Measurements from ENCODE around the gene ANO6.
"Not testable (repeated sequence)": the region's sequence is repeated elsewhere in the genome, so short reads cannot be mapped to it uniquely, and the experiment has no call there.

The ANO6 gene

GRCh38 chr12:45214071-45214470 is 1.8 kb upstream of the ANO6 start:
- DNase-seq (ENCODE audit: low spot score): no peak

- DNase-seq (ENCODE audit: low spot score): no peak
Observed at GRCh38 chr12:45214749-45215418, 1.0 kb upstream of the ANO6 start.

DNA sequence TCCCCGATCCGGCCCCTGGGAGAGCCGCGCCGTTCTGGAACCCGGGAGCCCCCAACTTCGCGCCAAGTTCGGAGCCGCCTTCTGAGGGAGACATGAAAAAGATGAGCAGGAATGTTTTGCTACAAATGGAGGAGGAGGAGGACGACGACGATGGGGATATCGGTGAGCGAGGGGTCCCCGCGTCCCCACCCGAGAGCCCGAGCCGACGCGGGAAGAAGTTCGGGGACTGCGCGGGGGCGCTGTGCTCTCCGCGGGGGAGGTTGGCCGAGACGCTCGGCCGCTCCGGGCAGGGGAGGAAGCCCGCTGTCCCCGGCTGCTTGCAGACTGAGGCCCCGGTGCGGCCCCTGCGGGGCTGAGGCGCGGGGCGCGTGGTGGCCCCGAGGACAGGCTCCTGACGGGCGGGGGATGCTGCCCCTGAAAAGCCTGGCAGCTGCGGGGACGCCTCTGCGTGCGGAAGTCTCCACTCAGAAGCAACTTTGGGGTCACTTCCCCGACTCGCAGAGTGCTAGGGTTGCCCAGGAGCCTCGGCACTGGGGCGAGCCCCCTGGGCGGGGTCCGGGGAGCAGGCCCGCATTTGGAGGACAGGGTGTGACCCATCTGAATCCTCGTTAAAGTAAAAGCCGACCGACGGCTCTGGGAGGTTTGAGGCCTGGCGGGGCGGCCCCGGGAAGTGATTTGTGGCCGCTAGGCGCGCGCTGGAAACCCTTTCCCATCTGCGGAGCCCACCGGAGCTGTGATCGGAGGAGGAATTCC is 511 bp downstream of the ANO6 start:
- DNase-seq (ENCODE audit: low spot score): no peak

- DNase-seq (ENCODE audit: low spot score): no peak
Observed at GRCh38 chr12:45216983-45217485, 1.1 kb downstream of the ANO6 start.

- DNase-seq (ENCODE audit: low spot score): no peak
Observed at GRCh38 chr12:45217846-45218245, 2.0 kb downstream of the ANO6 start.

DNA sequence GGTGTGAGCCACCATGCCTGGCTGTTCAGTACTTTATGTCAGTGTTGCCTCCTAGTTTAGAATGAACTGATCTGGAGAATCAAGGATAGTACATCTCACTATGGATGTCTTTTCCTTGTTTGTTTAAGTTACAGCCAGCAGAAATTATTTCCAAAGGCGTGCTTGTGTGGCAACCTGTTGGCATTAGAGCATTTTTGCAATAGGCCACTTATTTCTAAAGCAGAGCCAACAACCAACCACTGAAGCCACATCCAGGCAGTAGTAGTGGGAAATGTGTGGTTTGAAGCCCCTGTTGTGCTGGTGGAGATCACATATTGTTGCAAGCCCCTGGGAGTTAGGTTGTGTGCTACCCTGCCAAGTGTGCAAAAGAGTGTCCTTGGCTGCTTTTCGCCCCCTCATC is 3.7 kb downstream of the ANO6 start:
- no peak for DNase-seq (ENCODE audit: low spot score)

DNA sequence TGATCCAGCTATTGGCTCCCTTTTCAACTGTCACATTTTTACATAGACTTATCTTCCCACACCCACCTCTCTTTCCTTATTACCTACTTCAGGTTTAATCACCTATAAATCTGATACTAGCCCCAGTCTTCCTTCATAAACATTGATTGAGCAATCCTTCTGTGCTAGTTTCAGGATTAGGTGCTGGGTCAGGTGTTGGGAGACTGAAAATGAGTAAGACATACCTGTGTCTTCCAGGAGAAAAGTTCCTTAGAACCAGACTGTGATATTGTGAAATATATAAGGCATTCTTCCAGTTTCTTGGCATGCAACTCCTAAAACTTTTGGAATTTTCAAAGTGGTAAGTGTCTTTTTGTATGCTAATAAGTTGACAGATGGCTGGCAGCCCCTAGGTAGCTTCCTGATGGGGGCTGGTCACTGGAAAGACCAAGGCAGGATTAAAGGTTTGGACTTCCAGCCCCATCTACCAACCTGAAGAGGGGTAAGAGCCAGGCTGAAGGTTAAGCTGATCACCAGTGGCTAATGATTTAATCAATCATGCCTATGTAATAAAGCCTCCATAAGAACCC is 4.6 kb downstream of the ANO6 start:
- no peak for DNase-seq (ENCODE audit: low spot score)

DNA sequence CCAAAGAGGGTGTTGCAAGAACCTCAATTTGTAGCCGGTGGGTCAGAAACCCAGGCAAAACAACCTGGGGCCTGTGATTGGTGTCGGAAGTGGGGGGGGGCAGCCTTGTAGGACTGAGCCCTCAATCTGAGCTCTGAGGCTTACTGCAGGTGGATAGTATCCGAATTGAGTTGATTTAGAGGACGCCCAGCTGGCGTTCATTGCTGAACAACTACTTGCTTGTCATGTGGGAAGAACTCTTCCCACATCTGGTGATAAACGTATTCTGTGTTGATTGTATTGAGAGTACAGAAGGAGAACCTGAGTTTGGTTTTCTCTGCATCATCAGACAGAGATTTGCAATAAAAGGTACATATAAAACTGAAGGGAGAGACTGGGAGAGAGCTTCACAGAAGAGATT is 5.1 kb downstream of the ANO6 start:
- DNase-seq (ENCODE audit: low spot score): no peak

DNA sequence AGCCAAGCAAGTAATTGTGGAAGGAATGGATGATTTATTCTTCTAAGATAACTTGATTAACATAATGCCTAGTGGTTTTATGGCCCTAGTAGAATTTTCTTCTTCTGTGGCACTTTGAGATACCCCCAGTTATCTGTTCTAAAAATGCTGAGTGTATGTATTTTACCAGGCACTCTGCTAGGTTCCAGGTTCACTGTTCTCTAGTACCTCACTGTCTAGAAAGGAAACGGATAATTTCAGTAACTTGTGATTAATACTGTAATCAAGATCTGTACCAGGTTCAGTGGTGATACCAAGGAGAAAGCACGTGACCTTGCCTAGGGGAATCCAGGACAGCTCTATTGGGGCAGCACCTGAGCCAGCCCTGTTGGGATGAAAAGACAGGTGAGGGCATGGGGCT is 8.0 kb downstream of the ANO6 start:
- no peak for DNase-seq (ENCODE audit: low spot score)

- DNase-seq (ENCODE audit: low spot score): no peak
Observed at GRCh38 chr12:45224311-45224710, 8.4 kb downstream of the ANO6 start.

GRCh38 chr12:45226021-45226420 is 10.1 kb downstream of the ANO6 start:
- no peak for DNase-seq (ENCODE audit: low spot score)

GRCh38 chr12:45227316-45228067 is 11.6 kb downstream of the ANO6 start:
- no peak for DNase-seq (ENCODE audit: low spot score)

GRCh38 chr12:45231515-45232145 is 15.7 kb downstream of the ANO6 start:
- no peak for DNase-seq (ENCODE audit: low spot score)

DNA sequence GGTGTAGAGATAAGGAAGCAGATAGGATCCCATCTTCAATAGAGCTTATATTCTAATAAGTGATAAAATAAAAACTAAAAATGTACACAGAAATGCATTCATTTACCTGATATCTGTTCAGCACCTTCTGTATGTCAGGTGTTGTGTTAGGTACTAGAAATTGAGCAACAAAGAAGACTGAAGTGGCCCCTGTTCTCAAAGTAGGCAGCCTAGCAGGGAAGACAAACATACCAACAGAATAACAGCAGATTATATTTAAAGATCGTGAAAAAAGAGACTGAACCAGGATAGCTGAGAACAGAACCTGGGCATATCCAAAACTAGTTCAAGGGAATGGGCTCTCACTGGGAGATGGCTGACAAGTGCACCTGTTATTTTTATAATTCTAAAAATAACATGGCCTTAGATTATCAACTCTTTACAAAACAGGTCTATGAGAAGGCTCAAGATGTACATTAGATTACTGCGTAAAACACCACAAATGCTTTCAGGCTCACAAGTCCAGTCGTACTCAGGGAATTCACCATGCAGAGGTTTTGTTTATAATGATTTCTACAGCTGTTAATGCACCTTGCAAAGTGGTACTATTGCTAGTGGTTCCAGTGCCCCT is 16.4 kb downstream of the ANO6 start:
- no peak for DNase-seq (ENCODE audit: low spot score)

DNA sequence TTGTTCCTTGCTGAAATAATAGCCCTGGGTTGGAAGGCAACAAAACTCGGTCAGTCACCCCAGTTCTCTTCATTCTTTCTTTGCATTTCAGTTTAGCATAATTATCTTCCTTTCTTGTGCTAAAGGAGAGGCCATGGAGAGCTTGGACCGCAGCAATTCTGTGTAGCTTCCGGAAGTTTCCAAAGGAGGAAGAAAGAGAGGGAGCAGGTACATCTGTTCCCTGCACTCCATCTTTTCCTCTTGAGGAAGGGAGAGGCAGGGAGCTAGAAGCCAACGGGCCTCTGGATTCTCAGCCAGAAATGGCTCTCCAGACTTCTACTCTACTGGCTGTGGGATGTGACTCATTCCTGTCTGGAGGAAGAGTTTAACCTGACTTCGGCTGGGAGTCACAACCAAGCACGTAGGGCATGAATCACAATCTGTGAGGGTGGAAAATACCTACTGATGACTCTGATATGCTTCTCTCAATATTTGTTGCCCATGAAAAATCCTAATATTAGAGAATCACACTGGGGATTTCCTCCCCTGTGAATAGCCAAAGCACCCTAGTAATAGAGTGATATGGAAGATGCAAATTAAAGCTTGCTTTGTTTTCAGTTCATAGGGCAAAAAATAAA is 17.0 kb downstream of the ANO6 start:
- no peak for DNase-seq (ENCODE audit: low spot score)

GRCh38 chr12:45234139-45234865 is 18.4 kb downstream of the ANO6 start:
- DNase-seq (ENCODE audit: low spot score): no peak

DNA sequence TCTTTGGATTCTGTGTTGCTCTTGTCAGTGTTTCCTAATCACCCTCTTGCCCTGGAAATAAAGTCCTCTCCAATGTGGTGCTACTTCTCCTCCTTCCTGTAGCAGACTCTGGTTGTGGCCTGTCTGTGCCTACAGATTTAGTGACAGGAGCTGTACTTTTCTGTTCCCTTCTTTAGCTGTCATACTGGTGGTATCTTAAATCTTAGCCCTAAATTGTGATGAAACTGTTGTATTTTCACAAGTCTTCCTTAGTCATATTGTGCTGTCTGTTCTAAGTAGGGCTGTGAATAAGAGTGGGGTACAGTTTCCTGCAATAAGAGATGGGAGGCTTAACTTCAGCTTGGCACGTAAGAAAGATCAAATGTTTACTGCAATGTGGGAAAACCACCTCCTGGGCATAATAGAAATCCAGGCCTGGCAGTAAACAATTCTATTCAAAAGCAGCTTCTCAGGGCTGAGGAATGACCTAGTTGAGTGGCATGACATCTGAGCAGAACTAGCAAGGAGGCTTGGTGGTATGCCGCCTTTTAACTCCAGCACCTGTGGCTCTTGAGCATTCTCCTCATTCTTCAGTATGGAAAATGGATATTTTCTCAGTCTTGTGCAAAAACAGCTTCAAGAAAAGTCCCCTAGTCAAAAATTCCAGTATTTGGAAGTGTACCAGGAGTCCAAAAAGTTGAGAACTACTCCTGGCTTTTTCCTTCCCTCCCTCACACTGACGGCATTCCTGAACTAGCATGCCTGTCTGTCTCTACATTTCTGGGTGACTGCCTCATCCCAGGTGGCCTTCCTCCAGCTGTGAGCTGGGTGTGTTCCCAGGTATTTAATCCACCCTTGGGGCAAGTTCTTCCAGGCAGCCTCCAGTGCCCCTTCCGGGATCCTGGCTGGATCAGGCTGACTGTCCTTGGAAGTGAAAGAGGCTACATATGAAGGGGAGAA is 19.5 kb downstream of the ANO6 start:
- no peak for DNase-seq (ENCODE audit: low spot score)

DNA sequence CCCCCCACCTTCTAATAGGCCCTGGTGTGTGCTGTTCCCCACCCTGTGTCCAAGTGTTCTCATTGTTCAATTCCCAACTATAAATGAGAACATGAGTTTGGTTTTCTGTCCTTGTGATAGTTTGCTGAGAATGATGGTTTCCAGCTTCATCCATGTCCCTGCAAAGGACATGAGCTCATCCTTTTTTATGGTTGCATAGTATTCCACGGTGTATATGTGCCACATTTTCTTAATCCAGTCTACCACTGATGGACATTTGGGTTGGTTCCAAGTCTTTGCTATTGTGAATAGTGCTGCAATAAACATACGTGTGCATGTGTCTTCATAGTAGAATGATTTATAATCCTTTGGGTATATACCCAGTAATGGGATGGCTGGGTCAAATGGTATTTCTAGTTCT is 20.5 kb downstream of the ANO6 start:
- DNase-seq (ENCODE audit: low spot score): not testable (repeated sequence)

- DNase-seq (ENCODE audit: low spot score): no peak
Observed at GRCh38 chr12:45242180-45242579, 26.3 kb downstream of the ANO6 start.

Data from pons (tissue), 1 donor.